Nephron (organoid): Measurements from ENCODE around the gene MAGI2.

Experiments used
- H3K27ac Mint-ChIP-seq, 3 experiments: 2 replicates each; pipeline ENCODE4 v1.8.0; 2020; ENCODE audit warnings: mixed read lengths in 3 of 3, mild to moderate bottlenecking in 2 of 3, moderate library complexity in 1 of 3
- H3K27me3 Mint-ChIP-seq: 2 replicates; pipeline ENCODE4 v1.8.0; 2021; ENCODE audit warnings: low read depth, mild to moderate bottlenecking, moderate library complexity, mixed read lengths
- H3K36me3 Mint-ChIP-seq: 2 replicates; pipeline ENCODE4 v1.8.0; 2020; ENCODE audit warnings: low read depth, mixed read lengths
- H3K4me1 Mint-ChIP-seq: 2 replicates; pipeline ENCODE4 v1.8.0; 2020; ENCODE audit warnings: mixed read lengths
- H3K4me3 Mint-ChIP-seq, 3 experiments: 2 replicates each; pipeline ENCODE4 v1.8.0; 2020; ENCODE audit warnings: mild to moderate bottlenecking in 3 of 3, mixed read lengths in 3 of 3, moderate library complexity in 2 of 3
- H3K9me3 Mint-ChIP-seq: 2 replicates; pipeline ENCODE4 v1.8.0; 2020; ENCODE audit warnings: mixed read lengths
- CTCF ChIP-seq, 3 experiments: fragments of 200-600 bp; sonication (generic); IDR thresholded peaks; one replicate each; pipeline ENCODE4 v1.5.0; 2021; ENCODE audit warnings: antibody characterized with exemption in 3 of 3; ENCODE audit not compliant: unreplicated experiment in 3 of 3

The MAGI2 gene

DNA sequence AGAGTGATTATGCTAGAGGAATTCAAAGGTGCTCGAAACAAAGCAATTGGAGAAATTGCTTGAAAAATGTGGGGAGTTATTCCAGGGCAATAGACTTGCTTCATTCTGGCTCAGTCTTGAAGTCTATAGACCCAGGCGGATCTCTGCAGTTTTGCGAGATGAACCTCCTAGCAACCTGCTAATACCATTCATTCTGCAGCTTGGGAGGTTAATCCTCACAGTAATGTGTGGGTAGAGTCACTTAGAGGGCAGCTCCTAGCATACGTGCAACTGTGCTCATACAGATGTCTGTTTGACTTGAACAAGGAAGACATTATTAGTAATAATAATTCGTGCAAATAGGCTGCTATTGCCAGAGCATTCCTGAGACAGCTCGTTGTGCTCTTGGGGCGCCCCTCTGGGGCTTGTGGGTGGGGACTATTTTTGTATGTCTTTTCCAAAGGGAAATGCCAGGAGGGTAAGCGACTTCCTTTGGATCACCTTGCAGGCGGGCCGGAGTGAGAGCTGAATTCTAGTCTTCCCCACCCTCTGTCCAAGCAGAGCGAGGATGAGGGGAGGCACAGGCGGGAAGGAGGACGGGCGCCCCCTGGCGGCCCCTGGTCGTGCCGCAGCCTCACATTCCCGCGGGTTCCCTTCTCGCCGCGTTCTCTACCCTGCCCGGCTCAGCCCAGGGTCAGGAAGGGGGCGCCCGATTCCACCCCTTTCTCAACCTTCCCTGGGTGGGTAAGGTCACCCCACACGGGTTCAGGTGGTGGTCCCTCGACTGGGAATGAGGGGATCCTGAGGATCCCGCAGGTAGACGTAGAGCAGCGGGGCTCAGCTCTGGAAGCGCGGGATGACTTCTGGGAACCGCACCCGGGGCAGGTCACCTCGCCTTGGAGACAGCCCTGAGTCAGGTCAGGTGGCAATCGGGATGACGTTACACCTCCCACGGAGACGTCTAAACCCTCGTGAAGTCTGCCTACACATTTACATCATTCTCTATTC is 1413.4 kb downstream of the MAGI2 start:
- Mint-ChIP-seq H3K4me1 (no peaks in the 10 kb centered on the region), H3K27me3 (no peaks in the 10 kb centered on the region), H3K9me3 (no peaks in the 10 kb centered on the region), H3K36me3 (peaks cover 17% of the 10 kb centered on the region), H3K27ac (no peak overlapping the region), H3K4me3 (no peak overlapping the region)
- TF ChIP-seq CTCF (IDR thresholded peaks at IDR 0.05; ENCODE audit: unreplicated experiment in 3 of 3), result no peak

DNA sequence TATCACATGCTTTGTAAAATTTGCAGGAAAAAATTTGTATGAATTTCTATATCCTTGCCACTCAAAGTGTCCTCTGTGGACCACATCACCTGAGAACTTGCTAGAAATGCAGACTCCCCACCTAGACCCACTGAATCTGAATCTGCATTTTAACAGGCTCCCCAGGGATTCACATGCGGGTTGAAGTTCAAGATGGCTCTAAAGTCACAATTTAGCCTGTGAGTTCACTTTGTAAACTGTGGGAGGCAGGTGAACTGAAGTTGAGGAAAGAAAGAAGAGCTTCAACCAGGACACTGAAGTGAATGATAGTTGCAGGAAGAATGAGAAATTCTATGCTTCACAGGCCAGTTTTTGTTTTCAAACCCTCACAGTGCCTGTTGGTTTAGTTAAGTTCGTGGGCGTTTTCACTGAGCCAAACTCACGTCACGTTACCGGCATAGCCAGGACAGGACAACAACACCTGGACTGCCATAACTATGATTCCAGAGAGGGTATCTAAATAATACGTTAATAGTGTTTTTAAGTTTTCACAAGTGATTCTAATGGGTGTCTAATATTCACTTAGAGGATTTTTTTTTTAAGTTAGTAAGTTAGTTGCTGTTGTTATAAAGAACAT is 1414.9 kb downstream of the MAGI2 start:
- H3K27me3 Mint-ChIP-seq, result no peaks in the 10 kb centered on the region
- no peaks in the 10 kb centered on the region for H3K4me1 Mint-ChIP-seq
- no peak for TF ChIP-seq CTCF (IDR thresholded peaks at IDR 0.05; ENCODE audit: unreplicated experiment in 3 of 3)
- H3K4me3 Mint-ChIP-seq, result no peak overlapping the region
- peaks cover 22% of the 10 kb centered on the region for H3K36me3 Mint-ChIP-seq
- H3K9me3 Mint-ChIP-seq, result no peaks in the 10 kb centered on the region
- H3K27ac Mint-ChIP-seq, result no peak overlapping the region

DNA sequence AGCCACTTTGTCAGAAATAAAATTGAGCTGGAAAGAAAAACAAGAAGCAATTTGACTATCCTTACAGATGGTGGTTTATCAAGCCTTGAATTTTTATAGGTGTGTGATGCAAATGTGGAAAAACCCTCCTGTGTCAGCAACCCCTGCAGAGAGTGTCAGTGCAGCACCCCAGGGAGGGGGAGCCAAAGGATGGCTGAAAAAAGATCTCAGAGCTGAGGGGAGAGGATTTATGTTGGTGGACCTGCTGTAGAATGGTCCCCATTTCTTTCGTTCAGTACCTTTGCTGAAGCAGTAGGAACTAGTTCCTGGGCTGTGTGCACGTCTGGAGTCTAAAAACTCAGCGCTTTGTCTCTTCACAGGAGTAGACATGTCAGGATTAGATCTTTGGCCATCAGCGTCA is 1415.9 kb downstream of the MAGI2 start:
- Mint-ChIP-seq H3K9me3 (no peaks in the 10 kb centered on the region), H3K4me1 (no peaks in the 10 kb centered on the region), H3K27ac (no peak overlapping the region), H3K36me3 (peaks cover 30% of the 10 kb centered on the region), H3K27me3 (no peaks in the 10 kb centered on the region), H3K4me3 (no peak overlapping the region)
- TF ChIP-seq CTCF (IDR thresholded peaks at IDR 0.05; ENCODE audit: unreplicated experiment in 3 of 3), result no peak

GRCh38 chr7:78033410-78033809 is 1420.1 kb downstream of the MAGI2 start:
- TF ChIP-seq CTCF (IDR thresholded peaks at IDR 0.05; ENCODE audit: unreplicated experiment in 3 of 3), result no peak
- Mint-ChIP-seq H3K36me3 (peaks cover 21% of the 10 kb centered on the region), H3K9me3 (no peaks in the 10 kb centered on the region), H3K27ac (no peak overlapping the region), H3K27me3 (no peaks in the 10 kb centered on the region), H3K4me3 (no peak overlapping the region), H3K4me1 (no peaks in the 10 kb centered on the region)

GRCh38 chr7:78026492-78026891 is 1427.0 kb downstream of the MAGI2 start:
- Mint-ChIP-seq H3K4me3 (no peak overlapping the region), H3K36me3 (no peaks in the 10 kb centered on the region), H3K9me3 (no peaks in the 10 kb centered on the region), H3K27me3 (no peaks in the 10 kb centered on the region), H3K27ac (no peak overlapping the region), H3K4me1 (peaks cover 2% of the 10 kb centered on the region)
- TF ChIP-seq CTCF (IDR thresholded peaks at IDR 0.05; ENCODE audit: unreplicated experiment in 3 of 3), result no peak
